Memory B cell (primary cell): Measurements from ENCODE around the gene ATOH7.
"Not testable (repeated sequence)": the region's sequence is repeated elsewhere in the genome, so short reads cannot be mapped to it uniquely, and the experiment has no call there.

ENCODE experiments used
- ATAC-seq: fragments of 150-1000 bp; cut with Tn5 transposase; 2 replicates; pipeline ENCODE4 v1.10.0; 2021; ENCODE audit warnings: low read depth, mild to moderate bottlenecking, moderate library complexity
- DNase-seq, 2 donors: peaks; one replicate each; pipeline ENCODE4 v3.0.0; 2022; ENCODE audit warnings: low spot score in 2 of 2
- H3K27ac Mint-ChIP-seq: one replicate; pipeline ENCODE4 v1.8.0; 2022; ENCODE audit warnings: mild to moderate bottlenecking, moderate library complexity, mixed read lengths
- H3K27me3 Mint-ChIP-seq: one replicate; pipeline ENCODE4 v1.8.0; 2022; ENCODE audit warnings: mixed read lengths
- H3K36me3 Mint-ChIP-seq: one replicate; pipeline ENCODE4 v1.8.0; 2022; ENCODE audit warnings: mild to moderate bottlenecking, mixed read lengths
- H3K4me1 Mint-ChIP-seq: one replicate; pipeline ENCODE4 v1.8.0; 2022; ENCODE audit warnings: mixed read lengths
- H3K4me3 Mint-ChIP-seq: one replicate; pipeline ENCODE4 v1.8.0; 2022; ENCODE audit warnings: mild to moderate bottlenecking, moderate library complexity, mixed read lengths
- H3K9me3 Mint-ChIP-seq: one replicate; pipeline ENCODE4 v1.8.0; 2022; ENCODE audit warnings: mixed read lengths

Gene ATOH7

GRCh38 chr10:68249297-68249696, 17.4 kb upstream of the ATOH7 start:
- DNase-seq (no peak), ATAC-seq (no peak)
- peaks cover 5% of the 10 kb centered on the region for H3K4me1 Mint-ChIP-seq
- H3K36me3 Mint-ChIP-seq, result no peaks in the 10 kb centered on the region
- H3K27ac Mint-ChIP-seq, result no peak overlapping the region
- H3K9me3 Mint-ChIP-seq, result no peaks in the 10 kb centered on the region
- no peak overlapping the region for H3K4me3 Mint-ChIP-seq
- no peaks in the 10 kb centered on the region for H3K27me3 Mint-ChIP-seq

GRCh38 chr10:68247931-68248330, 16.0 kb upstream of the ATOH7 start:
- ATAC-seq (no peak), DNase-seq (no peak)
- Mint-ChIP-seq H3K4me1 (peaks cover 5% of the 10 kb centered on the region), H3K4me3 (no peak overlapping the region), H3K27ac (no peak overlapping the region), H3K36me3 (no peaks in the 10 kb centered on the region), H3K9me3 (no peaks in the 10 kb centered on the region), H3K27me3 (no peaks in the 10 kb centered on the region)

- H3K27me3 Mint-ChIP-seq, H3K4me1 Mint-ChIP-seq, H3K4me3 Mint-ChIP-seq, H3K9me3 Mint-ChIP-seq, DNase-seq, H3K36me3 Mint-ChIP-seq, ATAC-seq, H3K27ac Mint-ChIP-seq: not testable (repeated sequence)
Measured at GRCh38 chr10:68246397-68246796, 14.5 kb upstream of the ATOH7 start.

- ATAC-seq, result no peak
- H3K4me1 Mint-ChIP-seq, result peaks cover 2% of the 10 kb centered on the region
- no peak overlapping the region for H3K4me3 Mint-ChIP-seq
- no peak for DNase-seq
- H3K27me3 Mint-ChIP-seq, result peaks cover 4% of the 10 kb centered on the region
- no peaks in the 10 kb centered on the region for H3K9me3 Mint-ChIP-seq
- no peak overlapping the region for H3K27ac Mint-ChIP-seq
- no peaks in the 10 kb centered on the region for H3K36me3 Mint-ChIP-seq
Measured at GRCh38 chr10:68242051-68242450, 10.1 kb upstream of the ATOH7 start.

DNA sequence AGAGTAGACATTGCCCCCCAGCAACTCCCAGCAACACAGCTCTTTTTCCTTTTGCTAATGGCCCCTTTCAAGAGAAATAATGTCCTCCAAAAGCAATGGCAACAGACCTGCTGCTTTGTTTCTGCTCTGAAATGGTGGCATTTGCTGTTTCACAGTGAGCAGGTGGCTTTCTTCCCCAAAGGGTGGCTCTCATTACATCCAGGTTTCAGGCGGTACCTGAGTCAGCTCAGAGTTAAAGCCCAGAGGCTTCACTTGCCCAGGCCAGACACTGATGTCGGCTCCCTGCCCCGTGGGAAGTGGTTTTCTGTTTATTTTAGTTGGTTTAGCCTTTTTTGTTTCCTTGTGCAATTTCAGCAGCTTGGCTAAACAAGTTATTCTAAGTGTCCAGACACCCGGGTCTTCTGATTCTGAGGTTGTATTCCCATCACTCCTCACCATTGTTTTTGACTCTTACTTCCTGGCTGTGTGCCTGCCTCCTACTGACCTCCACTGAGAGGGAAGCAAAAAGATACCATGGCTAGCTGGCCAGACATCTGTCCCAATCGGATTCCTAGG, 7.8 kb upstream of the ATOH7 start:
- H3K9me3 Mint-ChIP-seq, result no peaks in the 10 kb centered on the region
- no peaks in the 10 kb centered on the region for H3K36me3 Mint-ChIP-seq
- no peak overlapping the region for H3K27ac Mint-ChIP-seq
- DNase-seq (no peak), ATAC-seq (no peak)
- H3K27me3 Mint-ChIP-seq, result peaks cover 4% of the 10 kb centered on the region
- no peak overlapping the region for H3K4me3 Mint-ChIP-seq
- H3K4me1 Mint-ChIP-seq, result peaks cover 2% of the 10 kb centered on the region

DNA sequence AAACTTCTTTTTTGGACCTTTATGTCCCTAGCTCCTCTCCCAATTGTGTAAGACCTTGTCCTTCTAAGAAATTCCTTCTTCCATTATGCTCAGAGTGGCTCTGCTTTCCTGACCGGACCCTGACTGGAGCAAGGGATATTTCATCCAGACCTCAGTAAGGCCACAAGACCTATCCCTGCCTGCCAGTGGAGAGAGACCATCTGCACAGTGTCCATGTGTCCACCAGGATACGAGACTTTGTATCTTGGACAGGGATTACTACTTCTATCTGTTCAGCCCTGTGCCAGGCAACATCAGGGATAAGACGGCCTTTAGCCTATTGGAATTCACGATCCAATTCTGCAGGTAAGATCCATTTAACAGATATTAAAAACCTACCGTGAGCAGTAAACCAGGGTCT, 7.2 kb upstream of the ATOH7 start:
- no peak overlapping the region for H3K4me3 Mint-ChIP-seq
- H3K9me3 Mint-ChIP-seq, result no peaks in the 10 kb centered on the region
- no peak for DNase-seq
- H3K4me1 Mint-ChIP-seq, result peaks cover 2% of the 10 kb centered on the region
- peaks cover 4% of the 10 kb centered on the region for H3K27me3 Mint-ChIP-seq
- H3K36me3 Mint-ChIP-seq, result no peaks in the 10 kb centered on the region
- ATAC-seq, result no peak
- H3K27ac Mint-ChIP-seq, result no peak overlapping the region

DNA sequence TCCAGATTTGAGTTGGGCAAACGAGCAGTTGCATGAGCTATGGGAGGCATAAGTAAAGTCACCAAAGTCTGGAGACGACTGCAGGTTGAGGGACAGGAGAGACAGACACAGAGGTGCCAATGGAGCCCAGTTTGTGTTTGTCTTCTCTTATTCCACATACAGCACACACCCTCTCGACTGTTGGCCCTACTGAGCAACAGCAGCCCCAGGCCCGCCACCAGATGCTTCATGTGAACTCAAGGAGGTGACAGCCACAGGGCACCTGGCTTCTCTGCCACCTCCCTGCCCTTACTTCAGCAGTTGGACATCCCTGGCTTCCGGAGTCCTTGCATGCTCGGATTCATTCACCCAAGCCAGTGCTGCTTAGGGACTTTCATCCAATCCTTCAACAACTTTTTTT, 6.5 kb upstream of the ATOH7 start:
- ATAC-seq, result no peak

GRCh38 chr10:68237173-68237572, 5.3 kb upstream of the ATOH7 start:
- no peak for ATAC-seq
- H3K4me1 Mint-ChIP-seq, result peaks cover 2% of the 10 kb centered on the region
- peaks cover 6% of the 10 kb centered on the region for H3K27me3 Mint-ChIP-seq

More for the DNA sequence above, 6.5 kb upstream of the ATOH7 start:
- H3K9me3 Mint-ChIP-seq, result no peaks in the 10 kb centered on the region
- peaks cover 2% of the 10 kb centered on the region for H3K4me1 Mint-ChIP-seq
- H3K27me3 Mint-ChIP-seq, result peaks cover 4% of the 10 kb centered on the region
- DNase-seq, result no peak
- no peak overlapping the region for H3K27ac Mint-ChIP-seq
- H3K36me3 Mint-ChIP-seq, result no peaks in the 10 kb centered on the region
- no peak overlapping the region for H3K4me3 Mint-ChIP-seq

DNA sequence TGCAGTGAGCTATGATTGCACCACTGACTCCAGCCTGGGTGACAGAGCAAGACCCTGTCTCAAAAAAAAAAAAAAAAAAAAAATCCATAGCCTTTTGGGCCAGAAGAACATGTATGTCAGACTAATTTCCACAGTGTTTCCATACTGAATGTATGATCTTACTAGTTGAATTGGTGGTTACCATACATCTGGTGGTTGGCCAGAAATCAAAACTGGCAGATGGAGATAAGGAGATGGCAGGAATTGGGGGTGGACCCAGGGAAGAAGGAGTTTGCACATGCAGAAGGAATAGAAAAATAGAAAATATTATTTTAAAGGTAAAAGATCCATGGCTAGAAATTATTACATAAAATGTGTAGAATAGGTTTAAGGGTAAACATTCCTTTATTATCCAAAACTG, 3.7 kb upstream of the ATOH7 start:
- H3K4me3 Mint-ChIP-seq, result no peak overlapping the region
- H3K27ac Mint-ChIP-seq, result no peak overlapping the region
- H3K27me3 Mint-ChIP-seq, result peaks cover 6% of the 10 kb centered on the region
- no peaks in the 10 kb centered on the region for H3K9me3 Mint-ChIP-seq
- H3K36me3 Mint-ChIP-seq, result no peaks in the 10 kb centered on the region
- ATAC-seq (no peak), DNase-seq (no peak)
- peaks cover 7% of the 10 kb centered on the region for H3K4me1 Mint-ChIP-seq

More at GRCh38 chr10:68237173-68237572, 5.3 kb upstream of the ATOH7 start:
- H3K9me3 Mint-ChIP-seq, result no peaks in the 10 kb centered on the region
- no peaks in the 10 kb centered on the region for H3K36me3 Mint-ChIP-seq
- DNase-seq, result no peak
- H3K4me3 Mint-ChIP-seq, result no peak overlapping the region
- no peak overlapping the region for H3K27ac Mint-ChIP-seq

- ATAC-seq (no peak), DNase-seq (no peak)
- Mint-ChIP-seq H3K36me3 (no peaks in the 10 kb centered on the region), H3K4me3 (no peak overlapping the region), H3K27ac (no peak overlapping the region), H3K27me3 (peaks cover 6% of the 10 kb centered on the region), H3K9me3 (no peaks in the 10 kb centered on the region), H3K4me1 (peaks cover 8% of the 10 kb centered on the region)
Measured at GRCh38 chr10:68235111-68235510, 3.2 kb upstream of the ATOH7 start.

DNA sequence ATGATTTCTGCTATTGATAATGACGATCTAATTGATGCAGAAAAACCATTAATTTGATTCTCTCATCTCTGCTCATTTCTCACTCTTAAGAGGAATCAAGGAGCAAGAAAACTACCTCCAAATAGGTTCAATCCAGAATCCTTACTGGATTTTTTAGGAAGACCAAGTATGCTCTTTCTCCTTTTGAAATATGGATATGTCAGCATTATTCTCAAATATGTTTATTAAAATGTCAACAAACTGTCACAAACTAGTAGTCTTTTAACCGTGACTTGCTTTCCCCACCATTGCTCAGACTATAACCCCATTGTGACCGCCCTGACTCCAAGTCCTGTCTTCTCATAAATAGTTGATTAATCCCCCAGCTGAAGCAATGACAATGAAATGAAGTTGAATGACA, 1.1 kb upstream of the ATOH7 start:
- DNase-seq (no peak), ATAC-seq (no peak)
- Mint-ChIP-seq H3K27ac (no peak overlapping the region), H3K4me3 (no peak overlapping the region), H3K36me3 (no peaks in the 10 kb centered on the region), H3K9me3 (no peaks in the 10 kb centered on the region), H3K4me1 (peaks cover 6% of the 10 kb centered on the region), H3K27me3 (peaks cover 8% of the 10 kb centered on the region)

- Mint-ChIP-seq H3K4me1 (peaks cover 5% of the 10 kb centered on the region), H3K4me3 (peak overlapping the region; percentile 76), H3K36me3 (no peaks in the 10 kb centered on the region), H3K27ac (no peak overlapping the region), H3K9me3 (no peaks in the 10 kb centered on the region), H3K27me3 (peaks cover 12% of the 10 kb centered on the region)
- peak; percentile 23 to 37 for DNase-seq
- peak; percentile 95 for ATAC-seq
Measured at GRCh38 chr10:68231106-68231816, 652 bp downstream of the ATOH7 start.

- H3K27me3 Mint-ChIP-seq, result peaks cover 12% of the 10 kb centered on the region
- H3K4me3 Mint-ChIP-seq, result no peak overlapping the region
Measured at GRCh38 chr10:68230268-68230667, 1.6 kb downstream of the ATOH7 start.

DNA sequence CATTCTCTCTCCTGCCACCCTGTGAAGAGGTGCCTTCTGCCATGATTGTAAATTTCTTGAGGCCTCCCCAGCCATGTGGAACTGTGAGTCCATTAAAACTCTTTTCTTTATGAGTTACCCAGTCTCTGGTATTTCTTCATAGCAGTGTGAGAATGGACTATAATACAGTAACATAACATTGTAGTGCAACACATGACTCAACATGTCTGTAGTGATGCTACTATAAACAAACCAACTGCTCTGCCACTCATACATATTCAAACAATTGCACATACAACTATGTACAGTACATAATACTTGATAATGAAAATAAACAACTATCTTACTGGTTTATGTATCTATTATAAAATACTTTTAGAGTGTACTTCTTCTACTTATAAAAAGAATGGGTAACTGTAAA, 7.1 kb downstream of the ATOH7 start:
- ATAC-seq (no peak), DNase-seq (no peak)
- peaks cover 6% of the 10 kb centered on the region for H3K27me3 Mint-ChIP-seq
- H3K27ac Mint-ChIP-seq, result no peak overlapping the region
- no peaks in the 10 kb centered on the region for H3K36me3 Mint-ChIP-seq
- no peaks in the 10 kb centered on the region for H3K9me3 Mint-ChIP-seq
- no peak overlapping the region for H3K4me3 Mint-ChIP-seq
- no peaks in the 10 kb centered on the region for H3K4me1 Mint-ChIP-seq

More at GRCh38 chr10:68230268-68230667, 1.6 kb downstream of the ATOH7 start:
- H3K27ac Mint-ChIP-seq, result no peak overlapping the region
- no peaks in the 10 kb centered on the region for H3K36me3 Mint-ChIP-seq
- H3K4me1 Mint-ChIP-seq, result peaks cover 5% of the 10 kb centered on the region
- no peaks in the 10 kb centered on the region for H3K9me3 Mint-ChIP-seq
- ATAC-seq (no peak), DNase-seq (no peak)
